Left lobe of liver (tissue), 2 donors: ENCODE measurements around the gene TTLL11. TPM values are rescaled to one million over a fixed set of nuclear protein-coding genes. Genes with fewer than 3 reads are reported as not detected.
A peak's percentile ranks its signal among the peaks of the same experiment; 100 is the strongest.

Source experiments
- ATAC-seq: fragments of 200-7000 bp; cut with Tn5 transposase; one replicate; pipeline ENCODE4 v1.9.1; 2020; ENCODE audit warnings: mild to moderate bottlenecking, moderate library complexity
- DNase-seq: peaks from one replicate; pipeline ENCODE4 v3.0.0-alpha.2; 2020; ENCODE audit warnings: low spot score
- total RNA-seq: library from RNA; stranded (reverse); gene quantifications from one replicate; pipeline ENCODE4 v1.2.1, GENCODE V29; 2021
- donor health status: DM: no; HTN: no; CAD: no; lungs with moderate emphysema.
- donor health status: DM: no; HTN: yes; CAD: no.

TTLL11 gene
- total RNA-seq, 1 donor from 2014 or later, result 2.8 TPM

- peak; percentile 21 for ATAC-seq
Measured at GRCh38 chr9:121781701-121782464, 311.2 kb downstream of the TTLL11 start.

GRCh38 chr9:121781145-121781548 lies 312.0 kb downstream of the TTLL11 start:
- ATAC-seq, result no peak
- DNase-seq, result no peak

More at GRCh38 chr9:121781701-121782464, 311.2 kb downstream of the TTLL11 start:
- no peak for DNase-seq

GRCh38 chr9:121780177-121781040 lies 312.7 kb downstream of the TTLL11 start:
- ATAC-seq, result no peak

GRCh38 chr9:121779381-121780117 lies 313.6 kb downstream of the TTLL11 start:
- DNase-seq (no peak), ATAC-seq (no peak)

More at GRCh38 chr9:121780177-121781040, 312.7 kb downstream of the TTLL11 start:
- DNase-seq, result no peak

GRCh38 chr9:121778252-121779225 lies 314.6 kb downstream of the TTLL11 start:
- no peak for ATAC-seq
- DNase-seq, result no peak

GRCh38 chr9:121776739-121777637 lies 316.1 kb downstream of the TTLL11 start:
- ATAC-seq, result no peak
- no peak for DNase-seq

- DNase-seq (no peak), ATAC-seq (no peak)
Measured at GRCh38 chr9:121776001-121776738, 316.9 kb downstream of the TTLL11 start.

GRCh38 chr9:121774715-121775613 lies 318.1 kb downstream of the TTLL11 start:
- no peak for ATAC-seq

GRCh38 chr9:121773954-121774714 lies 319.0 kb downstream of the TTLL11 start:
- DNase-seq (peak; percentile 96), ATAC-seq (no peak)

More at GRCh38 chr9:121774715-121775613, 318.1 kb downstream of the TTLL11 start:
- no peak for DNase-seq

- DNase-seq (no peak), ATAC-seq (peak; percentile 80)
Measured at GRCh38 chr9:121773286-121773953, 319.7 kb downstream of the TTLL11 start.

- ATAC-seq (peak; percentile 78), DNase-seq (peak; percentile 97)
Measured at GRCh38 chr9:121772600-121773285, 320.4 kb downstream of the TTLL11 start.
